HL-60 (cell line): ENCODE results near the gene ZNF598.

Source experiments
- DNase-seq, 2 experiments: peaks; one replicate each; pipeline ENCODE4 v3.0.0-alpha.2; 2010 to 2020; ENCODE audit warnings: low read depth in 1 of 2, low spot score in 1 of 2
- H3K27ac ChIP-seq: fragments of 250-450 bp; sonication (Bioruptor Pico); replicated peaks from 2 replicates; pipeline ENCODE4 v1.5.1; 2020; ENCODE audit warnings: mild to moderate bottlenecking, moderate library complexity
- H3K27me3 ChIP-seq: fragments of 250-450 bp; sonication (Bioruptor Pico); 2 replicates; pipeline ENCODE4 v1.5.1; 2021; ENCODE audit warnings: mild to moderate bottlenecking, moderate library complexity; ENCODE audit not compliant: insufficient read depth, poor library complexity, severe bottlenecking
- H3K4me3 ChIP-seq: replicated peaks from 2 replicates; pipeline ENCODE4 v1.5.1; 2011; ENCODE audit warnings: mild to moderate bottlenecking, control low read depth, low read length; ENCODE audit not compliant: insufficient read depth
- CTCF ChIP-seq: IDR thresholded peaks from one replicate; pipeline ENCODE4 v1.5.1; 2011; ENCODE audit warnings: low read length, control low read depth, inconsistent platforms; ENCODE audit not compliant: insufficient read depth
- GABPA ChIP-seq: IDR thresholded peaks from 2 replicates; pipeline ENCODE4 v1.6.1; 2012; ENCODE audit warnings: low read depth
- POLR2AphosphoS5 ChIP-seq: IDR thresholded peaks from 2 replicates; pipeline ENCODE4 v1.6.1; 2012; ENCODE audit warnings: low read depth
- REST ChIP-seq: IDR thresholded peaks from 2 replicates; pipeline ENCODE4 v1.6.1; 2012; ENCODE audit warnings: low read depth; ENCODE audit not compliant: insufficient replicate concordance
- SPI1 ChIP-seq: IDR thresholded peaks from 2 replicates; pipeline ENCODE4 v1.6.1; 2012; ENCODE audit warnings: low read depth, mild to moderate bottlenecking, borderline replicate concordance

ZNF598 gene

GRCh38 chr16:1982991-1983543 lies 26.6 kb downstream of the ZNF598 start:
- H3K27me3 ChIP-seq = peaks cover 29% of the 10 kb centered on the region
- DNase-seq = no peak
- no peak overlapping the region for H3K4me3 ChIP-seq
- TF ChIP-seq POLR2AphosphoS5 (no peak), CTCF (no peak), REST (no peak), SPI1 (no peak), GABPA (no peak)
- no peak overlapping the region for H3K27ac ChIP-seq

GRCh38 chr16:1982013-1982433 lies 27.6 kb downstream of the ZNF598 start:
- Histone ChIP-seq H3K4me3 (no peak overlapping the region), H3K27me3 (peaks cover 29% of the 10 kb centered on the region), H3K27ac (no peak overlapping the region)
- DNase-seq = no peak
- TF ChIP-seq GABPA (no peak), REST (no peak), CTCF (no peak), SPI1 (no peak)

- DNase-seq = no peak
- no peak within 1 kb of the TSS for H3K27ac ChIP-seq
- H3K27me3 ChIP-seq = peaks cover 29% of the 10 kb centered on the region
- no peak within 1 kb of the TSS for H3K4me3 ChIP-seq
- TF ChIP-seq CTCF (no peak), SPI1 (no peak), POLR2AphosphoS5 (no peak), GABPA (no peak), REST (no peak)
Measured at GRCh38 chr16:1981398-1981836, 28.2 kb downstream of the ZNF598 start, which contains the start of gene NOXO1. NOXO1 (minus strand) TSS chr16:1981469; CDS start chr16:1981179, 290 bp downstream.
